ENCODE results near the gene MAGI2.

MAGI2 gene

GRCh38 chr7:78441737-78442136 lies 1011.7 kb downstream of the MAGI2 start:
- no peak for TF ChIP-seq CTCF (conservative IDR thresholded peaks at IDR 0.05)
- no peak overlapping the region for H3K27ac ChIP-seq

GRCh38 chr7:78438433-78438832 lies 1015.0 kb downstream of the MAGI2 start:
- H3K27ac ChIP-seq = no peak overlapping the region
- TF ChIP-seq CTCF (conservative IDR thresholded peaks at IDR 0.05) = no peak

- TF ChIP-seq CTCF (conservative IDR thresholded peaks at IDR 0.05) = no peak
- no peak overlapping the region for H3K27ac ChIP-seq
These were observed 1016.3 kb downstream of the MAGI2 start for GRCh38 chr7:78437118-78437517.

- no peak for TF ChIP-seq CTCF (conservative IDR thresholded peaks at IDR 0.05)
- no peak overlapping the region for H3K27ac ChIP-seq
These were observed 1018.1 kb downstream of the MAGI2 start for GRCh38 chr7:78435355-78435754.

- H3K27ac ChIP-seq = no peak overlapping the region
- peak; percentile 48 for TF ChIP-seq CTCF (conservative IDR thresholded peaks at IDR 0.05)
These were observed 1019.2 kb downstream of the MAGI2 start for GRCh38 chr7:78434281-78434680.

GRCh38 chr7:78433421-78433820 lies 1020.0 kb downstream of the MAGI2 start:
- no peak overlapping the region for H3K27ac ChIP-seq
- TF ChIP-seq CTCF (conservative IDR thresholded peaks at IDR 0.05) = no peak

GRCh38 chr7:78429878-78430277 lies 1023.6 kb downstream of the MAGI2 start:
- H3K27ac ChIP-seq = no peak overlapping the region
- no peak for TF ChIP-seq CTCF (conservative IDR thresholded peaks at IDR 0.05)

- H3K27ac ChIP-seq = no peak overlapping the region
- no peak for TF ChIP-seq CTCF (conservative IDR thresholded peaks at IDR 0.05)
These were observed 1026.3 kb downstream of the MAGI2 start for GRCh38 chr7:78427209-78427608.
